Body of pancreas (tissue), 4 donors: Measurements from ENCODE around the gene EFNA5.

Source experiments
- POLR2A ChIP-seq, 3 donors: fragments of 450-650 bp; IDR thresholded peaks; one replicate each; pipeline ENCODE4 v1.6.1; 2016; ENCODE audit warnings: antibody characterized with exemption in 3 of 3, mild to moderate bottlenecking in 2 of 3
- TF ChIP-seq, protein P1 (sequence below), 7 experiments: fragments of 450-650 bp in 4 of 7; fragments of 200-600 bp in 3 of 7; sonication (generic) in 3 of 7; IDR thresholded peaks; one replicate each; pipeline ENCODE4 v1.5.1; 2016 to 2019; ENCODE audit warnings: antibody characterized with exemption in 7 of 7

DNA sequence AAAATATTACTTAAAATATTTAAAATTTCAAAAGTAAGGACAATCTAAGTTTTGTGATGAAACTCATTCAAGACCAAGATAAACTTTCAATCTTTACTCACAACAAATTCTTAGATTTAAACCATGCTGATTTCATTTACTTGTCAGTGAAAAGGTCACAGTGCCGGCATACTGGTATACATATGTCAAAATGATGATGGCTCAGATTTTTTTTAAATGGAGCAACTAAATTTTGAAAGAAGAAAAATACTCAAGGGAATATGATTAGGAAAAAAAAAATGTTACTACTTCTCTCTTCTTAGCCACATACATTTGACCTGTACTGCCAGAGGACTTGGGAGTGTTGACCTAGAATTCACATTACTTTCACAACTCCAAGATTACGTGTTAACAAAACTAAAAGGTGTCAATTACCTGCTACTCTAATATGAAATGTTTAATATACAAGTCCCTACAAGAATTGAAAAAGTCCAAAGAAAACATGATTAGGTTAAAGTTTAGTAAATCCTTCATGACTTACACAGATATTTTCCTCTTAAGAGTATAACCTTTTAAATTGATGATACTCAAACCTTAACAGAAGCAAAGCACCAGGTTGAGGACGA is 4.6 kb downstream of the EFNA5 start:
- TF ChIP-seq, protein P1, sequence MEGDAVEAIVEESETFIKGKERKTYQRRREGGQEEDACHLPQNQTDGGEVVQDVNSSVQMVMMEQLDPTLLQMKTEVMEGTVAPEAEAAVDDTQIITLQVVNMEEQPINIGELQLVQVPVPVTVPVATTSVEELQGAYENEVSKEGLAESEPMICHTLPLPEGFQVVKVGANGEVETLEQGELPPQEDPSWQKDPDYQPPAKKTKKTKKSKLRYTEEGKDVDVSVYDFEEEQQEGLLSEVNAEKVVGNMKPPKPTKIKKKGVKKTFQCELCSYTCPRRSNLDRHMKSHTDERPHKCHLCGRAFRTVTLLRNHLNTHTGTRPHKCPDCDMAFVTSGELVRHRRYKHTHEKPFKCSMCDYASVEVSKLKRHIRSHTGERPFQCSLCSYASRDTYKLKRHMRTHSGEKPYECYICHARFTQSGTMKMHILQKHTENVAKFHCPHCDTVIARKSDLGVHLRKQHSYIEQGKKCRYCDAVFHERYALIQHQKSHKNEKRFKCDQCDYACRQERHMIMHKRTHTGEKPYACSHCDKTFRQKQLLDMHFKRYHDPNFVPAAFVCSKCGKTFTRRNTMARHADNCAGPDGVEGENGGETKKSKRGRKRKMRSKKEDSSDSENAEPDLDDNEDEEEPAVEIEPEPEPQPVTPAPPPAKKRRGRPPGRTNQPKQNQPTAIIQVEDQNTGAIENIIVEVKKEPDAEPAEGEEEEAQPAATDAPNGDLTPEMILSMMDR (IDR thresholded peaks at IDR 0.05), result no peak
- TF ChIP-seq POLR2A (IDR thresholded peaks at IDR 0.05), result no peak
